ENCODE measurements around the gene CARD9.

The CARD9 gene

DNA sequence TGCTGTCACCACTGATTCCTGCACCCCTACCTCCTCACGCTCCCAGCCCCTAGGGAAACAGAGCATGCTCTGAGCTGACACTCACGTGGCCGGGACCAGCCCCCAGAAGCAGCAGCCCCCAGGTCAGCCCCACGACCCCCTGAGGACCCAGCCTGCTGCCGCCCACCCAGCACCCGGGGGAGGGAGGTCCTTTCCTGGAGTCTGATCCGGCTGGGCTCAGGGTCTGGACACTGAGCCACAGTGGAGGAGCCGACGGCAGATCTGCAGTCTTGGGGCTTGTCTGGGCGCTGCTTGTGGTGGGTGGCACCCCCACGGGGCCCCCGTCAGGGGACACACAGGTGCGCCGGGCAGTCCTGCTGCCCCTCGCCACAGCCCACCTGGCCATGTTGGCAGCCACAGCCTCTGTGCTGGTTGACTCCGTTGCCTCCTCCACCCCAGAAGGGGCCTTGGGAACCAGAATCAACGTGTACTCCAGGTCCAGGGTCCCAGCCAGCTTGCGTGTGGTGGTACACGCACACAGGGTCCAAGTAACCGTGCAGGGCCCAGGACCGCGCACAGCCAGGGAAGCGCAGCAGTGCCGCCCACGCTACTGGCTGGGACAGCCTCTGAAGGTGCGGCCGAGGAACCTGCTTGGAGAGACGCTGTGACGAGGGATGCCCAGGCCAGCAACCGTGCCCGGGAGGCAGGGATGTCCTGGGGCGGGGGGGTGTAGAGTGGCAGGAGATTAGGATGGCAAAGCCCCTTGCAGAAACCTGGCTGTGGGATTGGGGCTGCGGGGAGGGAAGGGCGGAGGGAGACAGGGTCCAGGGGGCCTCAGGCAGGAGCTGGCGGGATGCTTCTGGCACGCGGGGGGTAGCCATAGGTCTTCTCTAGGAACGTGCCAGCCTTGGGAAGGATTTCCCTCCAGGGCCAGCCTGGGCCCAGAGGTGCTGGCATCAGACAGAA lies 13.4 kb downstream of the CARD9 start:
- ChIA-PET POLR2A (no interaction called here), CTCF (interaction anchor here (0.6 kb wide), 1 partner anchor 13 kb away, joined by 3 read pairs; no protein-coding TSS in a partner anchor)
- DNase-seq (ENCODE audit: extremely low spot score), result no peak
- TF ChIP-seq L3MBTL2 (conservative IDR thresholded peaks at IDR 0.05) (no peak), SUZ12 (IDR thresholded peaks at IDR 0.05) (no peak), HDGF (IDR thresholded peaks at IDR 0.05; ENCODE audit: borderline replicate concordance) (no peak), ELF4 (IDR thresholded peaks at IDR 0.05) (no peak), FOXM1 (IDR thresholded peaks at IDR 0.05; ENCODE audit: borderline replicate concordance) (no peak), BHLHE40 (IDR thresholded peaks at IDR 0.05; ENCODE audit: borderline replicate concordance) (no peak), SP1 (IDR thresholded peaks at IDR 0.05) (no peak), FOXK2 (IDR thresholded peaks at IDR 0.05) (no peak), ARNT (IDR thresholded peaks at IDR 0.05) (no peak)
- TF ChIP-seq, protein P1, sequence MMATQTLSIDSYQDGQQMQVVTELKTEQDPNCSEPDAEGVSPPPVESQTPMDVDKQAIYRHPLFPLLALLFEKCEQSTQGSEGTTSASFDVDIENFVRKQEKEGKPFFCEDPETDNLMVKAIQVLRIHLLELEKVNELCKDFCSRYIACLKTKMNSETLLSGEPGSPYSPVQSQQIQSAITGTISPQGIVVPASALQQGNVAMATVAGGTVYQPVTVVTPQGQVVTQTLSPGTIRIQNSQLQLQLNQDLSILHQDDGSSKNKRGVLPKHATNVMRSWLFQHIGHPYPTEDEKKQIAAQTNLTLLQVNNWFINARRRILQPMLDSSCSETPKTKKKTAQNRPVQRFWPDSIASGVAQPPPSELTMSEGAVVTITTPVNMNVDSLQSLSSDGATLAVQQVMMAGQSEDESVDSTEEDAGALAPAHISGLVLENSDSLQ (IDR thresholded peaks at IDR 0.05), result no peak

DNA sequence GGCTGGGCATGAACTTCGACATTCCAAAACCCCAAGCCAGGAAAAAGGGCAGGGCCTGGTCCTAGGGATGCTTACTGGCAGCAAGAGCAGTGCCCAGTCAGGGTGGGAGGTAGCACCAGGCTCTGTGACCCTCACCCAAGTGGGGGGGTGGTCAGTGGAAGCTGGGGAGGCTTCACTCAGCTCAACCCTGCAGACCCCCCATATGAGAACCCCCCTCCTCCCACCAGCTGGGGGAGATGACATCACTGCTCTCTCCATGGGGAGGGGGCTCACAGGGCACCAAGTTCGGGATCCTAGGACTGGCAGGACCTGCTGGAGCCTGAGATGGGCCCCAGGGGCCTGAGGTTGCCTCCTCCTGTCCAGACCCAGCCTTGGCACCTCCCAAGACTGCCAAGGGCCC lies 14.6 kb downstream of the CARD9 start:
- CTCF ChIA-PET, result no interaction called here
- POLR2A ChIA-PET, result no interaction called here

DNA sequence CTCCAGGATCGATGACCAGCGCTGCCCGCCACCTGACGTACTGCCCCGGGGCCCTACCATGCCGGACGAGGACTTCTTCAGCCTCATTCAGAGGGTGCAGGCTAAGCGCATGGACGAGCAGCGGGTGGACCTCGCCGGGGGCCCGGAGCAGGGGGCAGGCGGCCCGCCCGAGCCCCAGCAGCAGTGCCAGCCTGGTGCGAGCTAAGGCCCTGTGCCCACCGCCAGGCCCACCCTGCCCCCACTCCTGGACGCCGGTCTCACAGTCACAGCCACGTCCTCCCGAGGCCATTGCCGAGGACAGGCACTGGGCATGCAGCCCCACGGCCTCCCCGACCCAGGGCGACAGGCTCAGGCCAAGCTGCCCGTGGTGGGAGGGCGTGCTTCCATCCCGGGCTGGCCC lies 15.5 kb downstream of the CARD9 start:
- DNase-seq (ENCODE audit: extremely low spot score), result no peak
- ChIA-PET POLR2A (no interaction called here), CTCF (no interaction called here)
- TF ChIP-seq ARNT (IDR thresholded peaks at IDR 0.05) (no peak), FOXK2 (IDR thresholded peaks at IDR 0.05) (no peak), CTBP1 (IDR thresholded peaks at IDR 0.05; ENCODE audit: borderline replicate concordance) (no peak), TARDBP (IDR thresholded peaks at IDR 0.05) (no peak), L3MBTL2 (conservative IDR thresholded peaks at IDR 0.05) (no peak), FOXM1 (IDR thresholded peaks at IDR 0.05; ENCODE audit: borderline replicate concordance) (no peak), FOXA1 (IDR thresholded peaks at IDR 0.05) (no peak)
- TF ChIP-seq, protein P1 (IDR thresholded peaks at IDR 0.05), result no peak

More for the DNA sequence above, 14.6 kb downstream of the CARD9 start:
- no peak for TF ChIP-seq FOXM1 (IDR thresholded peaks at IDR 0.05; ENCODE audit: borderline replicate concordance)
- no peak for TF ChIP-seq ARNT (IDR thresholded peaks at IDR 0.05)
- TF ChIP-seq ELF4 (IDR thresholded peaks at IDR 0.05), result no peak
- TF ChIP-seq L3MBTL2 (conservative IDR thresholded peaks at IDR 0.05), result no peak
- no peak for TF ChIP-seq LEF1 (IDR thresholded peaks at IDR 0.05; ENCODE audit: borderline replicate concordance)
- no peak for TF ChIP-seq BHLHE40 (IDR thresholded peaks at IDR 0.05; ENCODE audit: borderline replicate concordance)
- no peak for DNase-seq (ENCODE audit: extremely low spot score)

DNA sequence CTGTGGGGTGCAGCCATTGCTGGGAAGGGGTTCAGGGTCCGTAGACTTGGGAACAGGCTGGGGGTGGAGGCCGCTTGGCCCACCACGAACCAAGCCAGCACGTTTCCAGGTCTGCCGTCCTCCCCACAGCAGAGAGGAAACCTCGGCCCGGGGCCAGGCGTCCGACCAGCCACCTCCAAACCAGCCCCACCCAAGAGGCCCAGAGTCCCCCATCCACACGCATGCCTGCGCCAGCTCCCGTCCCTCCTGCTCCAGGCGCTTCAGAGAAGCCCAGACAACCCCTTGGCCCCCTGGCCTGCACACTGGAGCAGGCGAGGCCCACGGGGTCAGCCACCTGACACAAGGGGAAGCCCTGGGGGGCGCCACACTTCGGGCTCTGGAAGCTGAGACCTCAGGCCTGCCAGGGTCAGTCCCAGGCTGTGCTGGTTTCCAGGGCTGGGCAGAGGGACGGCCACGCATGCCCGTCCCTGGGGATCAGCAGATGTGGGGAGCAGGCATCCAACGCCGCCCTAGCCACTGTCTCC lies 16.2 kb downstream of the CARD9 start:
- DNase-seq (ENCODE audit: extremely low spot score), result no peak
- CTCF ChIA-PET, result no interaction called here

DNA sequence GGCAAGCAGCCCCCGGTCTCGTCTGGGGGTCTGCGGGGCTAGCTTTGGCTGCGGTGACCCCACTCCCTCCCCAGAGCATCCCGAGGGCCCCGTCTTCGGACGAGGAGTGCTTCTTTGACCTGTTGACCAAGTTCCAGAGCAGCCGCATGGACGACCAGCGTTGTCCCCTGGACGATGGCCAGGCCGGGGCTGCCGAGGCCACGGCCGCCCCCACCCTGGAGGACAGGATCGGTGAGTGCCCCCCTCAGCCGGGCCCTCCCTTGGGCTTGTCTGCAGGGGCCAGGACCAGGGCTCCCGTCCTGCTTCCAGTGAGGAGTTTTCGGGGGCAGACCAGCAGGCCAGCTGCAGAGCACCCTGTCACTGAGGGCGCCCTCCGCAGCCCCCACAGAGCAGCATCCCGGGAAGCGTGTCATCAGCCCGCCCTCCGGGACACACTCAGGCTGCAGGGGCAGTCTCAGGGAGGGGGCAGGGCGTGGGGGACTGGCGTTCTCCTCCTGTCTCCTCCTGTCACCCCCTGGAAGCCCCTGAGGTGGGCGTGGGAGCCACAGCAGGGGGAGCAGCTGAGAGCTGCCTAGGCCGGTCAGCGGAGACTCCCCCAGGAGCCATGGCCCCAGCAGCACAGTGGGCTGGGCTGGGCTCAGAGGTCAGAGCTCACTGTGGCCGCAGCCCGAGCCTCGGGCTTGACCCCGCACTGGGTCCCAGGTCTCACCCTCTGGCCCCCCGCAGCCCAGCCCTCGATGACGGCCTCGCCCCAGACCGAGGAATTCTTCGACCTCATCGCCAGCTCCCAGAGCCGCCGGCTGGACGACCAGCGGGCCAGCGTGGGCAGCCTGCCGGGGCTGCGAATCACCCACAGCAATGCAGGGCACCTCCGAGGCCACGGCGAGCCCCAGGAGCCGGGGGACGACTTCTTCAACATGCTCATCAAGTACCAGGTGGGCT lies 17.6 kb downstream of the CARD9 start:
- POLR2A ChIA-PET, result no interaction called here
- TF ChIP-seq CTBP1 (IDR thresholded peaks at IDR 0.05; ENCODE audit: borderline replicate concordance) (no peak), SUZ12 (IDR thresholded peaks at IDR 0.05) (no peak), BHLHE40 (IDR thresholded peaks at IDR 0.05; ENCODE audit: borderline replicate concordance) (no peak), ZNF384 (IDR thresholded peaks at IDR 0.05) (no peak), TARDBP (IDR thresholded peaks at IDR 0.05) (no peak), ARNT (IDR thresholded peaks at IDR 0.05) (no peak), FOXK2 (IDR thresholded peaks at IDR 0.05) (no peak), FOXA1 (IDR thresholded peaks at IDR 0.05) (no peak), FOXM1 (IDR thresholded peaks at IDR 0.05; ENCODE audit: borderline replicate concordance) (no peak), L3MBTL2 (conservative IDR thresholded peaks at IDR 0.05) (no peak), SP1 (IDR thresholded peaks at IDR 0.05) (no peak), LEF1 (IDR thresholded peaks at IDR 0.05; ENCODE audit: borderline replicate concordance) (no peak), ELF4 (IDR thresholded peaks at IDR 0.05) (no peak), HDGF (IDR thresholded peaks at IDR 0.05; ENCODE audit: borderline replicate concordance) (no peak), NFRKB (IDR thresholded peaks at IDR 0.05) (no peak)
- TF ChIP-seq, protein P1 (IDR thresholded peaks at IDR 0.05), result no peak
- CTCF ChIA-PET, result no interaction called here
- no peak for DNase-seq (ENCODE audit: extremely low spot score)

More for the DNA sequence above, 16.2 kb downstream of the CARD9 start:
- POLR2A ChIA-PET, result no interaction called here
- no peak for TF ChIP-seq ARNT (IDR thresholded peaks at IDR 0.05)

All from HEK293T (cell line).